ENCODE measurements around the gene TEX53.
A peak's percentile ranks its signal among the peaks of the same experiment; 100 is the strongest.

DNA sequence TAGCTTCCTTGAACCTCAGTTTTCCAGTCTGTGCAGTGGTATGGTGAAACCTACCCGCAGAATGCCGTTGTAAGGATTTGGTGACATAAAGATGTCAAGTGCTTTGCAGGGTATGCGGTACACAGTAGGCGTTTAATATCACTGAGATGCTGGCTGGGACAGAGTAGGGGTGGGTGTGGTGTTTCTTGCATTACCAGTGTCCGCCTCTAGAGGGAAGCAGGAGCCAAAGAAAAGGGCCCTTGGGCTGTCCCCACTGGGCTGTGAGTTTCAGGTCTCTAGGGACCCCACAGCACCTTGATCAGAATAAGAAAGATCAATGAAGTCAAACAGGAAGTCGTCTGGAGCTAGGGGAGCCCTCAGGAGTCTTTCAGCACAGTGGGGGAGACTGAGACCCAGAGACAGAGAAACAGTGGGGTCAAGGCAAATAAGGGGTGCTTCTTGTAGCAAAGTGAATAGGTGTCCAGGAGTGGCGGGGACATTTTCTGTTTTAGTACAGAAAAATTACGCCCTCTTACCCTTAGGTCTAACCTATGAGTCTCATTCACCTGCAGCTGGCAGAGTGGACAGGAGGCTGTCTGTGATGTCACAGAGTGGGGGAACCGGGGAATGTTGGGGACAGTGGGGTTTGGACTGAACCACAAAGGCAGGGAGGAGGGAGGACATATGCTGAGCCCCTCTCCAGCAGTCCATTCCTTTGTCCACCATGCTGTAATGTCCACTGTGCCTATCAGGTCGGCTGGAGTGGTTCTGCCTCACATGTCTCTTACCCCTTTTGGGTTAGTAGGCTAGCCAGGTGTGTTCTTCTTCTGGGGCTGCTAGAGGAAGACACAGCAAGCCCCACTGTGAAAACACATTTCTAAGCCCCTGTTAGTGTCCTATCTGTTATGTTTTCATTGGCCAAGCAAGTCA is 4.7 kb upstream of the TEX53 start:
- TF ChIP-seq, protein P1, sequence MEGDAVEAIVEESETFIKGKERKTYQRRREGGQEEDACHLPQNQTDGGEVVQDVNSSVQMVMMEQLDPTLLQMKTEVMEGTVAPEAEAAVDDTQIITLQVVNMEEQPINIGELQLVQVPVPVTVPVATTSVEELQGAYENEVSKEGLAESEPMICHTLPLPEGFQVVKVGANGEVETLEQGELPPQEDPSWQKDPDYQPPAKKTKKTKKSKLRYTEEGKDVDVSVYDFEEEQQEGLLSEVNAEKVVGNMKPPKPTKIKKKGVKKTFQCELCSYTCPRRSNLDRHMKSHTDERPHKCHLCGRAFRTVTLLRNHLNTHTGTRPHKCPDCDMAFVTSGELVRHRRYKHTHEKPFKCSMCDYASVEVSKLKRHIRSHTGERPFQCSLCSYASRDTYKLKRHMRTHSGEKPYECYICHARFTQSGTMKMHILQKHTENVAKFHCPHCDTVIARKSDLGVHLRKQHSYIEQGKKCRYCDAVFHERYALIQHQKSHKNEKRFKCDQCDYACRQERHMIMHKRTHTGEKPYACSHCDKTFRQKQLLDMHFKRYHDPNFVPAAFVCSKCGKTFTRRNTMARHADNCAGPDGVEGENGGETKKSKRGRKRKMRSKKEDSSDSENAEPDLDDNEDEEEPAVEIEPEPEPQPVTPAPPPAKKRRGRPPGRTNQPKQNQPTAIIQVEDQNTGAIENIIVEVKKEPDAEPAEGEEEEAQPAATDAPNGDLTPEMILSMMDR (IDR thresholded peaks at IDR 0.05), result peak in 1 of 3 donors; percentile 21
- TF ChIP-seq POLR2A (IDR thresholded peaks at IDR 0.05), result no peak

Measured in lower leg skin (tissue), 3 donors.